Epithelial cell of prostate (primary cell): Measurements from ENCODE around the gene GRID1.

ENCODE experiments used
- DNase-seq: peaks from one replicate; pipeline ENCODE4 v3.0.0-alpha.2; 2011; ENCODE audit warnings: low read depth, low spot score
- H3K27ac ChIP-seq: fragments of 450-650 bp; 2 replicates; pipeline ENCODE4 v1.5.1; 2017; ENCODE audit warnings: mild to moderate bottlenecking

GRID1 gene

GRCh38 chr10:86259901-86260562, 106.6 kb downstream of the GRID1 start:
- DNase-seq: no peak
- no peak overlapping the region for H3K27ac ChIP-seq

- DNase-seq: no peak
Observed at GRCh38 chr10:86258941-86259340, 107.7 kb downstream of the GRID1 start.

GRCh38 chr10:86258499-86258898, 108.1 kb downstream of the GRID1 start:
- no peak for DNase-seq
- H3K27ac ChIP-seq: no peak overlapping the region

More at GRCh38 chr10:86258941-86259340, 107.7 kb downstream of the GRID1 start:
- no peak overlapping the region for H3K27ac ChIP-seq

- H3K27ac ChIP-seq: no peak overlapping the region
- no peak for DNase-seq
Observed at GRCh38 chr10:86257683-86258082, 108.9 kb downstream of the GRID1 start.

DNA sequence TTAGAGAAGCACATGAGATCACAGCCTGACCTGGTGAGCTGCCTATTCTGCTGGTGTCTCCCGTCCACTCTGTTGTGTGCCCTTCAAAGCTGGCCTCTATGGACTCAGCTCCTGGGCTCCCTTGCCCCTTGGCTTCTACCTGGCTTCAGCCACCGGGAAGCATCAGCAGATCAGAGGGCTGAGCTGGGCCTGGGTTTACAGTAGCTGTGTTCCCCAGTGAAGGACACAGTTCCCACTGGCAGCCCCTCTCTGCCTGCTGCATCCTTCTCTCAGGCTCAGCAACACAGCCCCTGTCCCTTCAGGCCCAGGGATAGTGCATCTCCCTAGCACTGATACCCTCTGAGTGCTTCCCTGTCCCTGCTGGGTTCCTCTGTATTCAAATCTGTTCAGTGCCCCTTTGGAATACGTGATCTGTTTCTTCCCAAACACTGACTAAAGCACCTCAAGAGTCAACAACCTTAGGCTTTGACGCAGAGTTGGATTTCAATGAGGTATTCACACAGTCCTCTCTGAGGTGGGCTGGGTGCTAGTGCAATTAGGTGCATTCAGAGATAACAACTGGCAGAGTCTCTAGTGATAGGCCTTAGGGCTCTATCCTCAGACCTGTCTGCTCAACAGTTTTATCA, 109.8 kb downstream of the GRID1 start:
- H3K27ac ChIP-seq: no peak overlapping the region
- DNase-seq: no peak

- no peak overlapping the region for H3K27ac ChIP-seq
- DNase-seq: no peak
Observed at GRCh38 chr10:86255405-86256251, 111.0 kb downstream of the GRID1 start.

- H3K27ac ChIP-seq: no peak overlapping the region
- DNase-seq: peak; percentile 44
Observed at GRCh38 chr10:86254526-86255174, 111.9 kb downstream of the GRID1 start.

DNA sequence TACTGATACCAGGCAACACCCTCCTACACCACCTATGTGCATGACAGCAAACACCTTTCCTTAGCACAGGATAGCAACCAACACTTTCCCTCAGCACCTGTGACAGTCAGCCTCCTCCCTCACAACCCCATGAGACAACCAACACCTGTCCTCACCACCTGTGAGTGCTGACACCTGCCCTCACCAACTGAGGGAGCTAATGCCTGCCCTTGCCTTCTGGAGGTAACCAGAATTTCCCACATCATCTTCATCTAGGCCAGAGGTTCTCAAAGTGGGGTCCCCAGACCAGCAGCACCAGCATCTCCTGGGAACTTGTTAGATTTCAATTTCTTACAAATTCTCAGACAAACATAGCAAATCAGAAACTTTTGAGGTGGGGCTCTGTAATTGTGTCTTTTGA, 112.5 kb downstream of the GRID1 start:
- no peak for DNase-seq
- no peak overlapping the region for H3K27ac ChIP-seq

DNA sequence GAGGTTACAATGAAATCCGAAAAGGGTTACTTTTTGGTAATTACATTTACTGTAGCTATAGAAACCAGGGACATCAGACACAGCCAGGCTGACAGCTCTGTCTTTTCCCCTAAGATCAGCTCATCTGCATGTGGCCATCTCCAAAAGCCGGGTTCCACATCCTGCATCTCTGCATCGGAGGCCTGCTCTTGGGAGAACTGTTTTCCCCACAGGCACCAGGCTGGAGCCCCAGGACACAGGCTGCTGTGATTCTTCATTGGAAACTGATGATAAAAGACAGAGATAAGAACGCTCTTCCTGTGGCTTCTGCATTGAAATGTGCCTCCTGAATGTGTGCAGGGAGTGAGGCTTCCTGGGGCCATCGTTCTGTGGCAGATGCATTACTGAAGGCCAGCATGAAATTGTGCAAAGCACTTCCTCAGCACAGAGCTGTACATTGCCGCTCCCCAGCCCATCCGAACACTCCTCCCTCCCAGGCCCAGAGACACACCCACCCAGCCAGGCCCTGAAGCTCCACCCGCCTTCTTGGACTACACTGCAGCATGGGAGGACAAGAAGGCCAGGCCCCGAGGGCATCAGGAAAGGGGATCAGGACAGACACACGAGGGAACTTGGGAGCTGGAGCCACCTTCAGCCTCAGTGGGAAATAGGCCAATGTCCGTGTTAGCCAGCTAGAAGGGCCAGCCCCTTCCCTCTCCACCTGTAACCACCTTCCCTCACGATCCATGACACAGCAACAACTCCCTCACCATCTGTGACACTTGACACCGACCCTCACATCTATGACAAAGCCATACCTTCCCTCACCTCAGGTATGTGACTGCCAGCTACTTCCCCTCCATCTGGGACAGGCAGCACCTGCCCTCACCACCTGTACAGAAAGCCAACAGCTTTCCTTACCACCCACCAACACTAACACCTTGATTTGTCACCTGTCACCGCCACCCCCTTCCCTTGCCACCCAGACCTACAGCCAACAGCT, 113.2 kb downstream of the GRID1 start:
- H3K27ac ChIP-seq: no peak overlapping the region
- no peak for DNase-seq

GRCh38 chr10:86252556-86252955, 114.0 kb downstream of the GRID1 start:
- H3K27ac ChIP-seq: no peak overlapping the region
- no peak for DNase-seq

- DNase-seq: no peak
- H3K27ac ChIP-seq: no peak overlapping the region
Observed at GRCh38 chr10:86252079-86252478, 114.5 kb downstream of the GRID1 start.

GRCh38 chr10:86251426-86251825, 115.2 kb downstream of the GRID1 start:
- DNase-seq: no peak
- H3K27ac ChIP-seq: no peak overlapping the region

DNA sequence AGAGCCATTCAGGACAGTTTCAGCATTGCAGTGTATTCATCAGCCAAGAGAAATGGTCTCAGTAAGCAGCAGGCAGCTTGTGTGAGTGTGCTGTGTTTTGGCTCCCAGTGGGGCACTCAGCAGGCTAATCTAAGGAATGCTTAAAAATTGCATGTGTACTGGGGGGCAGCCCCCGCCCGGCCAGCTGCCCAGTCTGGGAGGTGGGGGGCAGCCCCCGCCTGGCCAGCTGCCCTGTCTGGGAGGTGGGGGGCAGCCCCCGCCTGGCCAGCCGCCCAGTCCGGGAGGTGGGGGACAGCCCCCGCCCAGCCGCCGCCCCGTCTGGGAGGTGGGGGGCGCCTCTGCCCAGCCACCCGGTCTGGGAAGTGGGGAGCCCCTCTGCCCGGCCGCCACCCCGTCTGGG, 116.2 kb downstream of the GRID1 start:
- DNase-seq: no peak
- no peak overlapping the region for H3K27ac ChIP-seq

GRCh38 chr10:86249794-86250193, 116.8 kb downstream of the GRID1 start:
- no peak overlapping the region for H3K27ac ChIP-seq
- no peak for DNase-seq

- no peak overlapping the region for H3K27ac ChIP-seq
- no peak for DNase-seq
Observed at GRCh38 chr10:86248062-86248461, 118.5 kb downstream of the GRID1 start.

DNA sequence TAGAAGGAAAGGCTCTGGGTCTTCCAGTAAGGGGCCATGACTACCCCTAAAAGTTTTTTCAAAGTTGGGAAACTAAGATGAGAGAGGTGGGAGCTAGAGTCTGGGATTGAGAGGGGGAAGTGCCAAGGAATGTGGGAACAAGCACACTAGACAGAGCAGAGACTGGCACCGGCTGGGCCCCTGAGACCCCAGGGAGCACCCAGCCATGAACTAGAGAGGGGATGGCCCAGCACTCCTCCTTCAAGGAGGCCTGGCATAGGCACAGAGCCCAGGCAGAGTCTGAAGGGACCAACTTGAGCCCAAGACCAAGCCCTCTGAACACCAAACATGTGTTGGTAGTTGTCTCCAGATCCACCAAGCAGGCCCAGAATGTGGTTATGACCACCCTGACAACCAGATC, 119.0 kb downstream of the GRID1 start:
- H3K27ac ChIP-seq: no peak overlapping the region
- no peak for DNase-seq

DNA sequence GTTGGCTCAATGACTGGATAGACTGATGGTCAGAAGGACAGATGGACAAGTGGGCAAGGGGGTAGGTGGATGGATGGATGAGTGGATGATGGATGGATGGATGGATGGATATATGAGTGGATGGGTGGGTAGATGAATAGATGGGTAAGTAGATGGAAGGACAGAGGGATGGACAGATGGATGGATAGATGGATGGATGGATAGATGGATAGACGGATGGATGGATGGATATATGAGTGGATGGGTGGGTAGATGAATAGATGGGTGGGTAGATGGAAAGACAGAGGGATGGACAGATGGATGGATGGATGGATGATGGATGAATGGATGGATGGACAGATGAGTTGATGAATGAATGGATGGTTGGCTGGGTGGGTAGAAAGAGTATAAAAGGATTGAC, 119.5 kb downstream of the GRID1 start:
- H3K27ac ChIP-seq: no peak overlapping the region
- no peak for DNase-seq

DNA sequence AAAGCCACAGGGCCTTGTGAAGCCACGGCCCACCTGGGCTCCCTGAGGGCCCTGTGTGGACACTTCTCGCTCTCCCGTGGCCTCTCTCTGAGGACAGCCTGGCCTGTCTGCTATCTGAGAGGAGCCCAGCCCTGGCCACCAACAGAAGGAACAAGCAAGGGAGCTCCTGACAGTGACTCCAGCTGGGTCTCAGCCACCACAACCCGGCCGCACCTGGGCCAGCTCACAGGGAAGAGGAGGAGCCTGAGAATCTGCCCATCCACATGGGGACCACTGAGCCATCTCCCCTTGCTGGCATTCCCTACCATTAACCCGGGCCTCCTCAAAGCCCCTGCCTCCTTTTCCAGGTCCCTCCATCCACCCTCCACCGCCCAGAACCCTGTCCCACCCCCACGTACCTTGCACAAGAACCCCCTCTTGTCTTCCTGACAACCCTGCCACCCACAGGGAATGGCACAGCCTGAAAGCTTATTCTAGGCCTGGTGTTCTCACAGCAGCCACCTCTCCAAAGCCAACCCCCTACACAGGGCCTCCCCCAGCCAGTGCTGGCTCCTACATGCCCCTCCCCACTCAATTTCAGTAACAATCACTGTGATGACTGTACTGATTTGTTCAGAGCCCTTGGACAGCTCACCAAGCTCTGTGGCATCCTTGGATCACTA, 120.2 kb downstream of the GRID1 start:
- DNase-seq: no peak
- H3K27ac ChIP-seq: no peak overlapping the region

DNA sequence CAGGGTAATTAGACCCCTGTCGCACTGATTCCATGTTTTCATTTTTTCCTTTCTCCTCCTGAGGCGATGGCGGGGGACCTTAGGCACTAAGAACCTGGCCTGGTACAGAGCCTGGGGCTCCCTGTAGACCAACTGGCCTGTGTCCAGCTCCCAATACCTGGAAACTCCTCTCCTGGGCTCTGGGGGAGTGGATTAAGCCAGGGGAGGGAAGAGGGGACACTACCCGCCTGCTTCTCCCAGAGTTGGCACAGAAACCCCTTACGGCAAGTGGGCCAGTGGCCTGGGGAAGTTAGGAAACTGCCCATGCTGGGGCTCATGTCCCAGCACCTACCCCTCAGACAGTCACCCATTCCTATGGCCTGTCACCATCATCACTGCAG, 121.6 kb downstream of the GRID1 start:
- H3K27ac ChIP-seq: no peak overlapping the region
- no peak for DNase-seq
